ENCODE data around the gene PSAP.

DNA sequence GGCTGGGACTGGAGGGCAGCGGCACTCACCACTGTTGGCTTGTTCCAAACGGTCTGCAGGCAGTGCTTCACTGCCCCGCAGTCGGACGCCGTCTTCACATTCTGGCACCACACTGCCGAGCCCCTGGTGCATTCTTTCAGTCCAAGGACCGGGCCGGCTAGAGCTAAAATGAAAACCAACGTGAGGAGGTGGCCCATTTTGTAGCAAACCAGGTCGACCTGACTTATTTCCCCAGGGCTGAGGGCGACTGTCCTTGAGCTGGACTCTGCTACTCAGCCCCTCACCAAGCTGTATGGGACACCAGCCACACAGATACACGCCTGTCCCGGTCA lies 16.7 kb downstream of the PSAP start:
- TF ChIP-seq, protein P1, sequence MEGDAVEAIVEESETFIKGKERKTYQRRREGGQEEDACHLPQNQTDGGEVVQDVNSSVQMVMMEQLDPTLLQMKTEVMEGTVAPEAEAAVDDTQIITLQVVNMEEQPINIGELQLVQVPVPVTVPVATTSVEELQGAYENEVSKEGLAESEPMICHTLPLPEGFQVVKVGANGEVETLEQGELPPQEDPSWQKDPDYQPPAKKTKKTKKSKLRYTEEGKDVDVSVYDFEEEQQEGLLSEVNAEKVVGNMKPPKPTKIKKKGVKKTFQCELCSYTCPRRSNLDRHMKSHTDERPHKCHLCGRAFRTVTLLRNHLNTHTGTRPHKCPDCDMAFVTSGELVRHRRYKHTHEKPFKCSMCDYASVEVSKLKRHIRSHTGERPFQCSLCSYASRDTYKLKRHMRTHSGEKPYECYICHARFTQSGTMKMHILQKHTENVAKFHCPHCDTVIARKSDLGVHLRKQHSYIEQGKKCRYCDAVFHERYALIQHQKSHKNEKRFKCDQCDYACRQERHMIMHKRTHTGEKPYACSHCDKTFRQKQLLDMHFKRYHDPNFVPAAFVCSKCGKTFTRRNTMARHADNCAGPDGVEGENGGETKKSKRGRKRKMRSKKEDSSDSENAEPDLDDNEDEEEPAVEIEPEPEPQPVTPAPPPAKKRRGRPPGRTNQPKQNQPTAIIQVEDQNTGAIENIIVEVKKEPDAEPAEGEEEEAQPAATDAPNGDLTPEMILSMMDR (IDR thresholded peaks at IDR 0.05; ENCODE audit: insufficient read depth, low read length, poor library complexity, severe bottlenecking): no peak
- no peak for TF ChIP-seq EZH2phosphoT487 (conservative IDR thresholded peaks at IDR 0.05; ENCODE audit: low read length)

All from SU-DHL-6 (cell line).